Measurements from ENCODE around the gene PICALM.

Gene PICALM

DNA sequence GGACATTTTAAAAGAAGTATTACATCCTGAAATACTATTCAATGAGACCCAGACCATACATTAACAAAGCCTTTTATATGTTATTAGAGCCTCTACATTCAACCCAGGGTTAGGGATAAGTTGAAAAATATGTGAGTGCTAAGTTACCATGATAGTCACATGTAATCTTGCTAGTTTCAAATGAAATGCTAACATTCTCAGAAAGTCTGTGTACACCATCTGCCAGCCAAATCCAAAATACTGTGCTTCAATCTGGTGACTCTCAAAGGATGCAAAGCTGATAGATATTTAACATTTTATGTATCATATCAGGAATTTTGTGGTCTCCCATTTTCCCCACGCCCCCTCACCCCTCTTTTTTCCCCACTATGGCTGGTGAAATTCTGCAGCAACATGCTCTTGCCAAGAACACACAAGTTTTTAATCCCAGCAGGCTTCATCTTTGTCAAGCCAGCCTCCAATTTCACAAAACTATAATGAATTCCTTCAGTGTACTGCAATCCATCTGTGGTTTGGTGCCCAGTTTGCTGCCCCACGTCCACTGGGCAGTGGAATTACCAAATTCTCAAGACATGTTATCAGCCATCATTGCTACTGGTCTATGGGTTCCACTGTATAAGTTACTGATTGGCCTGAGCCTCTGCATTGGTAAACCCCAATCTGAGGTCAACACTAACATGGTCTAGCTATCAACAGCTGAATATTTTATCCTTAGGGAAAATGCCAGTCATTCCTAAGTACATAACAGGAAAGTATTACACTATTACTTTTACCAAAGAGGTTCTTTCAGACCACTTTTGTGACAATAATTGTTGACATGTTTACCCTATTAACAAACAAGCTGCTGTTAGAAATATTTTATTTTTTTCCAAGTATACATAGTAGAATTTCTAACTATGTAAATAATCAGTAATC is 1.5 kb upstream of the PICALM start:
- ATAC-seq (ENCODE audit: low read depth) (no peak), DNase-seq (ENCODE audit: low spot score) (no peak)
- Histone ChIP-seq H3K9me3 (ENCODE audit: severe bottlenecking) (no peaks in the 10 kb centered on the region), H3K4me3 (ENCODE audit: severe bottlenecking) (no peak overlapping the region), H3K27me3 (ENCODE audit: insufficient read depth, poor library complexity, severe bottlenecking) (no peaks in the 10 kb centered on the region), H3K36me3 (ENCODE audit: low read depth) (no peaks in the 10 kb centered on the region), H3K27ac (ENCODE audit: poor library complexity, severe bottlenecking) (peak overlapping the region; percentile 91), H3K4me1 (ENCODE audit: insufficient read depth, poor library complexity, severe bottlenecking) (peaks cover 21% of the 10 kb centered on the region)
- TF ChIP-seq, protein P1, sequence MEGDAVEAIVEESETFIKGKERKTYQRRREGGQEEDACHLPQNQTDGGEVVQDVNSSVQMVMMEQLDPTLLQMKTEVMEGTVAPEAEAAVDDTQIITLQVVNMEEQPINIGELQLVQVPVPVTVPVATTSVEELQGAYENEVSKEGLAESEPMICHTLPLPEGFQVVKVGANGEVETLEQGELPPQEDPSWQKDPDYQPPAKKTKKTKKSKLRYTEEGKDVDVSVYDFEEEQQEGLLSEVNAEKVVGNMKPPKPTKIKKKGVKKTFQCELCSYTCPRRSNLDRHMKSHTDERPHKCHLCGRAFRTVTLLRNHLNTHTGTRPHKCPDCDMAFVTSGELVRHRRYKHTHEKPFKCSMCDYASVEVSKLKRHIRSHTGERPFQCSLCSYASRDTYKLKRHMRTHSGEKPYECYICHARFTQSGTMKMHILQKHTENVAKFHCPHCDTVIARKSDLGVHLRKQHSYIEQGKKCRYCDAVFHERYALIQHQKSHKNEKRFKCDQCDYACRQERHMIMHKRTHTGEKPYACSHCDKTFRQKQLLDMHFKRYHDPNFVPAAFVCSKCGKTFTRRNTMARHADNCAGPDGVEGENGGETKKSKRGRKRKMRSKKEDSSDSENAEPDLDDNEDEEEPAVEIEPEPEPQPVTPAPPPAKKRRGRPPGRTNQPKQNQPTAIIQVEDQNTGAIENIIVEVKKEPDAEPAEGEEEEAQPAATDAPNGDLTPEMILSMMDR (IDR thresholded peaks at IDR 0.05; ENCODE audit: poor library complexity, severe bottlenecking), result no peak

DNA sequence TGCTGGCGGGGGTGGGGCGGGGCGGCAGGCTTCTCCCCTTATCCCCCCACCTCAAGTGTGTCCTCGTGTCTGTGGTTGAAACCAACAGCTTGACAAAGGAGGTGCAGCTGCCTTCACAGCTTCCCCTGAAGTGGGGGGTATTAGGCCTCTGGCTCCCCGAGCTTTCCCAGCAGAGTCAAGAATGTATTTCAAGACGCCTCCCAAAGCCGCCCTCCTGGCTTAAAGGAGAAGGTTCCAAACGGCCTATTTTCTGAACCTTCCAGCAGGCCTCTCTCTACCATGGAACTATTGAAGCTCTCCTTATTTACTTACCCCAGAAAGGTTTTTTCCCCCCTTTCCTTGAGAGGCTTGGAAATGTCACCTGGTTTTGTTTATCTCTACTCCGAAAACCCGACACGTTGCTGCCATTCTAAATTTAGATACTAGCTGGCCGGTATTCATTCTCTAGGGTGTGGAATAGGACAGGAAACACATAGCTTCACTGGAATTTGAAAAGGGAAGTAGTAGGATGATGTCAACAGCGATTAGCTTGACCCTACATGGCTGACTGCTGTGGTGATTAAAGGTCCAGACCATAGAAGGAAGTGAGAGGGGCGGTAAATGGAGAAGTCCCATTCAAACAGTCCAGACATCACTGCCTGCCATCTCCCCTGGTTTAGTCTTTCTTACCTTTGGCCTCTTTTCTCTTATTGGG is 671 bp upstream of the PICALM start:
- peak overlapping the region; percentile 91 for H3K27ac ChIP-seq (ENCODE audit: poor library complexity, severe bottlenecking)
- no peaks in the 10 kb centered on the region for H3K9me3 ChIP-seq (ENCODE audit: severe bottlenecking)
- no peaks in the 10 kb centered on the region for H3K36me3 ChIP-seq (ENCODE audit: low read depth)
- DNase-seq (ENCODE audit: low spot score) (peak; percentile 49), ATAC-seq (ENCODE audit: low read depth) (peak; percentile 79)
- H3K4me1 ChIP-seq (ENCODE audit: insufficient read depth, poor library complexity, severe bottlenecking), result peaks cover 27% of the 10 kb centered on the region
- TF ChIP-seq, protein P1 (IDR thresholded peaks at IDR 0.05; ENCODE audit: poor library complexity, severe bottlenecking), result no peak
- no peaks in the 10 kb centered on the region for H3K27me3 ChIP-seq (ENCODE audit: insufficient read depth, poor library complexity, severe bottlenecking)
- H3K4me3 ChIP-seq (ENCODE audit: severe bottlenecking), result peak overlapping the region; percentile 28

DNA sequence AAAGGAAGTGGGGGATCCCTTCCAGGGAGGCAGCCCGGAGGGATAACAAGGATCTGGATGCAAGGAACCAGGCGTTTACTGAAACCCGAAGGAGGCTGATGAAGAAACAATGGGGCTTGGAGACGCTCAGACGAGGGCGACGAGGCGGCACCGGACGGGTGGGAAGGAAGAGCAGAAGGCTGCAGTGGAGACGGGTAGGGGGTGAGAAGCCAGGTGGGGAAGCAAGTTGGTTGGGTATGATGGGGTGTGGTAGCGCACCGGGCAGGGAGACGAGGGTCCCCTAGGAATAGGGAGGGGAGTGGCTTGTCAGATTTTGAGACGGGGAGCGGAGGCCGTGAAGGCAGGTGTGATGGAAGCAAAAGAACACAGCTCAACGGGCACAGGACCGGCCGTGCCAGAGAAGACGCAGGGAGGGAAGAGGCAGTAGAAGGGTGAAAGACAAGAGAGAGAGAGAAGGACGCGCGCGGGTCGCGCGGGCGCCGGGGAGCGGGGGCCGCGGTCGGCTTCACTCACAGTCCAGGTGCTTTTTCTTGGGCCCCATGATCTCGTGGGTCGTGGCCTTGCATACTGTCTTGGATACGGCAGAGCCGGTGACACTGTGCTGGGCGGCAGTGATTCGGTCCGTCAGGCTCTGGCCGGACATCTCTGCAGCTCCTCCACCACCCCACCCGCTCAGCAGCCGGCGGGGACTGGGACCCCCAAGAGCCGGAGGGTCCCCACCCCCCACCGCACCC is 579 bp downstream of the PICALM start:
- Histone ChIP-seq H3K27ac (ENCODE audit: poor library complexity, severe bottlenecking) (peak overlapping the region; percentile 91), H3K4me3 (ENCODE audit: severe bottlenecking) (peak overlapping the region; percentile 68), H3K36me3 (ENCODE audit: low read depth) (no peaks in the 10 kb centered on the region), H3K4me1 (ENCODE audit: insufficient read depth, poor library complexity, severe bottlenecking) (peaks cover 37% of the 10 kb centered on the region), H3K27me3 (ENCODE audit: insufficient read depth, poor library complexity, severe bottlenecking) (no peaks in the 10 kb centered on the region), H3K9me3 (ENCODE audit: severe bottlenecking) (no peaks in the 10 kb centered on the region)
- peak; percentile 1 for ATAC-seq (ENCODE audit: low read depth)
- TF ChIP-seq, protein P1 (IDR thresholded peaks at IDR 0.05; ENCODE audit: poor library complexity, severe bottlenecking), result no peak
- no peak for DNase-seq (ENCODE audit: low spot score)

DNA sequence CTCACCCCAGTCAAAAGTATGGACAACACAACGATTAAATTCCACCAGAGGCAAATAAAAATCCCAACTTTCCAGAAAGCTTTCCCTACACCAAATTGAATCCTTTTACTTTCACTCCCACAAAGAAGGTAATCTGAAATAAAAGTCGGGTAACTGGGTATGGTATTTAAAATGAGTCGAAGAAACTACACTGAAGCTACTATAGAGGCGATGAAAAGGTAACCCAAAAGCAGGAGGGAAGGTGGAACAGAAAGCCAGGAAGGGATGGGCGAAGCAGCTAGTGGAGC is 1.1 kb downstream of the PICALM start:
- DNase-seq (ENCODE audit: low spot score), result no peak
- Histone ChIP-seq H3K27me3 (ENCODE audit: insufficient read depth, poor library complexity, severe bottlenecking) (no peaks in the 10 kb centered on the region), H3K36me3 (ENCODE audit: low read depth) (no peaks in the 10 kb centered on the region), H3K9me3 (ENCODE audit: severe bottlenecking) (no peaks in the 10 kb centered on the region), H3K4me3 (ENCODE audit: severe bottlenecking) (peak overlapping the region; percentile 68), H3K4me1 (ENCODE audit: insufficient read depth, poor library complexity, severe bottlenecking) (peaks cover 42% of the 10 kb centered on the region), H3K27ac (ENCODE audit: poor library complexity, severe bottlenecking) (peak overlapping the region; percentile 91)
- ATAC-seq (ENCODE audit: low read depth), result no peak; the same call in 2 of the 3 replicates
- TF ChIP-seq, protein P1 (IDR thresholded peaks at IDR 0.05; ENCODE audit: poor library complexity, severe bottlenecking), result no peak

All from RWPE2 (cell line).